HEK293T (cell line): ENCODE measurements around the gene SMIM9.

Experiments
- CTCF ChIA-PET: fragments of 350-600 bp; formaldehyde crosslinking; extraction: SDS; loops from one replicate; lab custom pipeline; 2021; ENCODE audit warnings: antibody characterized with exemption, inconsistent platforms; lab: Yijun Ruan, JAX
- POLR2A ChIA-PET: fragments of 350-600 bp; formaldehyde crosslinking; extraction: SDS; loops from one replicate; lab custom pipeline; 2020; ENCODE audit warnings: antibody characterized with exemption, inconsistent platforms; lab: Yijun Ruan, JAX
- DNase-seq: peaks from one replicate; pipeline ENCODE4 v3.0.0; 2012; ENCODE audit warnings: mixed read lengths; ENCODE audit errors: extremely low spot score
- ARNT ChIP-seq: fragments of 450-650 bp; IDR thresholded peaks from 2 replicates; pipeline ENCODE4 v1.6.1; 2017; ENCODE audit warnings: mild to moderate bottlenecking
- BHLHE40 ChIP-seq: fragments of 450-650 bp; IDR thresholded peaks from 2 replicates; pipeline ENCODE4 v1.6.1; 2016; ENCODE audit warnings: mild to moderate bottlenecking, moderate library complexity, borderline replicate concordance
- CTBP1 ChIP-seq: fragments of 450-650 bp; IDR thresholded peaks from 2 replicates; pipeline ENCODE4 v1.6.1; 2016; ENCODE audit warnings: borderline replicate concordance
- ELF4 ChIP-seq: fragments of 450-650 bp; IDR thresholded peaks from 2 replicates; pipeline ENCODE4 v1.6.1; 2017; ENCODE audit warnings: antibody characterized with exemption
- FOXA1 ChIP-seq: fragments of 450-650 bp; IDR thresholded peaks from 2 replicates; pipeline ENCODE4 v1.6.1; 2016; ENCODE audit warnings: mild to moderate bottlenecking
- FOXK2 ChIP-seq: fragments of 450-650 bp; IDR thresholded peaks from 2 replicates; pipeline ENCODE4 v1.6.1; 2016; ENCODE audit warnings: mild to moderate bottlenecking
- FOXM1 ChIP-seq: fragments of 450-650 bp; IDR thresholded peaks from 2 replicates; pipeline ENCODE4 v1.6.1; 2017; ENCODE audit warnings: mild to moderate bottlenecking, borderline replicate concordance
- HDGF ChIP-seq: fragments of 450-650 bp; IDR thresholded peaks from 2 replicates; pipeline ENCODE4 v1.6.1; 2017; ENCODE audit warnings: antibody characterized with exemption, borderline replicate concordance
- L3MBTL2 ChIP-seq: fragments of 450-650 bp; conservative IDR thresholded peaks from 2 replicates; pipeline ENCODE4 v1.6.1; 2016; ENCODE audit warnings: mild to moderate bottlenecking
- LEF1 ChIP-seq: fragments of 450-650 bp; IDR thresholded peaks from 2 replicates; pipeline ENCODE4 v1.6.1; 2017; ENCODE audit warnings: mild to moderate bottlenecking, borderline replicate concordance
- NFRKB ChIP-seq: fragments of 450-650 bp; IDR thresholded peaks from 2 replicates; pipeline ENCODE4 v1.6.1; 2016; ENCODE audit warnings: mild to moderate bottlenecking, moderate library complexity
- SP1 ChIP-seq: fragments of 450-650 bp; IDR thresholded peaks from 2 replicates; pipeline ENCODE4 v1.6.1; 2017
- SUZ12 ChIP-seq: fragments of 450-650 bp; IDR thresholded peaks from 2 replicates; pipeline ENCODE4 v1.6.1; 2016; ENCODE audit warnings: mild to moderate bottlenecking
- TARDBP ChIP-seq: fragments of 450-650 bp; IDR thresholded peaks from 2 replicates; pipeline ENCODE4 v1.6.1; 2016
- ZNF384 ChIP-seq: fragments of 450-650 bp; IDR thresholded peaks from 2 replicates; pipeline ENCODE4 v1.6.1; 2016
- TF ChIP-seq, protein P1 (sequence below): fragments of 450-650 bp; IDR thresholded peaks from 2 replicates; pipeline ENCODE4 v1.6.1; 2016

Gene SMIM9

GRCh38 chrX:154804957-154805695, 29.3 kb downstream of the SMIM9 start, which contains the start of gene MPP1:
MPP1 (minus strand) TSS chrX:154805485; CDS start chrX:154805373, 112 bp downstream.
- peak; percentile 94 for DNase-seq
- ChIA-PET CTCF (no interaction called here), POLR2A (interaction anchor here (0.6 to 1.3 kb wide), 3 partner anchors 8 to 43 kb away, joined by 3 to 7 read pairs (median 3); partner anchors contain the start of gene DKC1)
- TF ChIP-seq L3MBTL2 = peak; percentile 72
- TF ChIP-seq FOXK2 = no peak
- TF ChIP-seq, protein P1, sequence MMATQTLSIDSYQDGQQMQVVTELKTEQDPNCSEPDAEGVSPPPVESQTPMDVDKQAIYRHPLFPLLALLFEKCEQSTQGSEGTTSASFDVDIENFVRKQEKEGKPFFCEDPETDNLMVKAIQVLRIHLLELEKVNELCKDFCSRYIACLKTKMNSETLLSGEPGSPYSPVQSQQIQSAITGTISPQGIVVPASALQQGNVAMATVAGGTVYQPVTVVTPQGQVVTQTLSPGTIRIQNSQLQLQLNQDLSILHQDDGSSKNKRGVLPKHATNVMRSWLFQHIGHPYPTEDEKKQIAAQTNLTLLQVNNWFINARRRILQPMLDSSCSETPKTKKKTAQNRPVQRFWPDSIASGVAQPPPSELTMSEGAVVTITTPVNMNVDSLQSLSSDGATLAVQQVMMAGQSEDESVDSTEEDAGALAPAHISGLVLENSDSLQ = peak; percentile 95

- TF ChIP-seq ZNF384 = no peak
- TF ChIP-seq CTBP1 = no peak
- no peak for TF ChIP-seq TARDBP
- TF ChIP-seq HDGF = no peak
- TF ChIP-seq ARNT = no peak
- no peak for TF ChIP-seq SP1
- no peak for TF ChIP-seq FOXA1
- TF ChIP-seq FOXM1 = no peak
- TF ChIP-seq FOXK2 = no peak
- no peak for TF ChIP-seq LEF1
- no peak for TF ChIP-seq BHLHE40
- no peak for TF ChIP-seq NFRKB
- TF ChIP-seq, protein P1 = no peak
- TF ChIP-seq ELF4 = no peak
- no peak for TF ChIP-seq SUZ12
- no peak for DNase-seq
- CTCF ChIA-PET = interaction anchor here (0.6 kb wide), 1 partner anchor 54 kb away, joined by 3 read pairs; no protein-coding TSS in a partner anchor
- POLR2A ChIA-PET = interaction anchor here (0.7 to 1.3 kb wide), 2 partner anchors 31 to 42 kb away, joined by 3 to 7 read pairs; partner anchors contain the start of gene DKC1
Measured at GRCh38 chrX:154804261-154804956, 30.1 kb downstream of the SMIM9 start.

DNA sequence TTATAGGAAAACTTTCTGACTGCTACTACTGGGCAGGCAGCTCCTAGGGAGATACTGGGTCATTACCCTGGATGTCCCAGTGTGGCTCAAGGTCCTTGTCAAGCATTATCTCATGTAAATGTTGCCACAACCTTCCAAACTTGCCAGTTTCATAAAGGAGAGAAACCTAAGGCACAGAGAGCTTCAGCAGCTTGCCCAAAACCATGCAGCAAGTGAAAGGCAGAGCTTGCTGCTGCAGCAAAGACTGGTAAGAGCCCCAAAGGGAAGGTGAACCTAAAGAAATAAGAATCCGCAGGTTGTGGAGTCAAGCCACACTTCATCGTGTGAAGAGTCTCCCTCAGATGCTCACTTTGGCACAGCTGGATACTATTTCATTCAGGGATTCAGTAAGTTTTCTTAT, 31.5 kb downstream of the SMIM9 start:
- DNase-seq = no peak
- ChIA-PET POLR2A (interaction anchor here (0.6 kb wide), 1 partner anchor 40 kb away, joined by 3 read pairs; the partner anchor contains the start of gene DKC1), CTCF (no interaction called here)
- no peak for TF ChIP-seq CTBP1
- no peak for TF ChIP-seq BHLHE40

GRCh38 chrX:154800478-154801210, 33.8 kb downstream of the SMIM9 start:
- no peak for DNase-seq
- no peak for TF ChIP-seq HDGF
- TF ChIP-seq, protein P1 = no peak
- no peak for TF ChIP-seq ARNT
- TF ChIP-seq SP1 = no peak
- TF ChIP-seq FOXA1 = no peak
- no peak for TF ChIP-seq FOXM1
- no peak for TF ChIP-seq CTBP1
- no peak for TF ChIP-seq LEF1
- no peak for TF ChIP-seq ELF4
- TF ChIP-seq NFRKB = no peak
- no peak for TF ChIP-seq L3MBTL2
- POLR2A ChIA-PET = interaction anchor here (0.9 kb wide), 1 partner anchor 12 kb away, joined by 3 read pairs; no protein-coding TSS in a partner anchor
- CTCF ChIA-PET = no interaction called here

GRCh38 chrX:154799556-154800348, 34.7 kb downstream of the SMIM9 start:
- DNase-seq = no peak
- POLR2A ChIA-PET = interaction anchor here (0.8 to 1.5 kb wide), 3 partner anchors 13 to 36 kb away, joined by 3 read pairs; no protein-coding TSS in a partner anchor

More at GRCh38 chrX:154799556-154800348, 34.7 kb downstream of the SMIM9 start:
- CTCF ChIA-PET = no interaction called here
- no peak for TF ChIP-seq ARNT
- TF ChIP-seq L3MBTL2 = no peak
- TF ChIP-seq, protein P1 = no peak
- no peak for TF ChIP-seq ELF4
- TF ChIP-seq BHLHE40 = no peak
- no peak for TF ChIP-seq HDGF
- no peak for TF ChIP-seq SP1
- no peak for TF ChIP-seq NFRKB
- no peak for TF ChIP-seq FOXM1
- TF ChIP-seq TARDBP = no peak
- no peak for TF ChIP-seq ZNF384
